GM12878 (cell line): ENCODE measurements around the gene EXOC1L. TPM values are rescaled to one million over a fixed set of nuclear protein-coding genes. Genes with fewer than 3 reads are reported as not detected.

Experiments
- ATAC-seq: fragments of 200-7000 bp; cut with Tn5 transposase; 3 replicates; pipeline ENCODE4 v1.9.1; 2020; ENCODE audit warnings: mild to moderate bottlenecking, moderate library complexity
- BruUV-seq: library from RNA; stranded (reverse); fragments of 400-500 nt; replicated peaks from 2 replicates; lab custom pipeline; 2021; lab: Mats Ljungman, UMichigan
- CTCF ChIA-PET: fragments of 300-600 bp; sonication (Branson Sonifier 250); formaldehyde crosslinking; extraction: SDS; loops from one replicate; lab custom pipeline; 2021; ENCODE audit warnings: inconsistent platforms; lab: Yijun Ruan, JAX
- POLR2A ChIA-PET: fragments of 350-600 bp; formaldehyde crosslinking; extraction: SDS; loops from one replicate; lab custom pipeline; 2021; ENCODE audit warnings: inconsistent platforms; lab: Charles Lee
- RAD21 ChIA-PET: fragments of 300-600 bp; sonication (Branson Sonifier 250); formaldehyde crosslinking; loops from one replicate; lab custom pipeline; 2023; ENCODE audit warnings: antibody characterized with exemption; ENCODE audit not compliant: unreplicated experiment; lab: Charles Lee
- SMC1A ChIA-PET: fragments of 300-600 bp; sonication (Branson Sonifier 250); formaldehyde crosslinking; loops from one replicate; lab custom pipeline; 2023; ENCODE audit not compliant: unreplicated experiment, uncharacterized antibody; lab: Charles Lee
- DNase-seq: peaks from one replicate; pipeline ENCODE4 v3.0.0-alpha.2; 2011; ENCODE audit warnings: low read depth, low spot score
- FAIRE-seq: peaks from 3 replicates; lab custom pipeline; 2011; peaks lifted over from hg19 to GRCh38; lab: Jason Lieb, UNC
- H2AFZ ChIP-seq: 2 replicates; pipeline ENCODE4 v1.6.0; 2011; ENCODE audit warnings: low read depth, low read length, control low read depth; ENCODE audit not compliant: control insufficient read depth
- H3K27ac ChIP-seq: 2 replicates; pipeline ENCODE4 v1.5.1; 2011; ENCODE audit warnings: control low read depth; ENCODE audit not compliant: control insufficient read depth, insufficient read depth
- H3K27me3 ChIP-seq, 2 experiments: replicated peaks in 1 of 2; 2 replicates each; pipeline versions ENCODE4 v1.6.0 to v1.6.1; 2011; ENCODE audit warnings: low read length in 1 of 2; ENCODE audit not compliant: control insufficient read depth in 2 of 2, insufficient read depth in 2 of 2
- H3K36me3 ChIP-seq, 2 experiments: 2 replicates each; pipeline ENCODE4 v1.5.1; 2011; ENCODE audit warnings: low read length in 1 of 2; ENCODE audit not compliant: control insufficient read depth in 2 of 2, insufficient read depth in 2 of 2
- H3K4me1 ChIP-seq: 2 replicates; pipeline ENCODE4 v1.6.1; 2011; ENCODE audit warnings: mild to moderate bottlenecking, low read length, moderate library complexity, mixed read lengths; ENCODE audit not compliant: control insufficient read depth, insufficient read depth
- H3K4me2 ChIP-seq: 2 replicates; pipeline ENCODE4 v1.6.0; 2011; ENCODE audit warnings: control low read depth; ENCODE audit not compliant: control insufficient read depth, insufficient read depth
- H3K4me3 ChIP-seq: fragments of 200-600 bp; sonication (generic); 2 replicates; pipeline ENCODE4 v1.5.1; 2016
- H3K79me2 ChIP-seq: 2 replicates; pipeline ENCODE4 v1.6.0; 2011; ENCODE audit warnings: low read length; ENCODE audit not compliant: control insufficient read depth, insufficient read depth
- H3K9ac ChIP-seq: 2 replicates; pipeline ENCODE4 v1.8.0; 2011; ENCODE audit warnings: low read length, control low read depth, mixed read lengths; ENCODE audit not compliant: control insufficient read depth, insufficient read depth
- H3K9me3 ChIP-seq: replicated peaks from 3 replicates; pipeline ENCODE4 v1.5.1; 2011; ENCODE audit warnings: mild to moderate bottlenecking, low read length; ENCODE audit not compliant: control insufficient read depth, insufficient read depth
- H4K20me1 ChIP-seq: 2 replicates; pipeline ENCODE4 v1.6.0; 2011; ENCODE audit not compliant: control insufficient read depth, insufficient read depth
- BCL11A ChIP-seq: IDR thresholded peaks from 2 replicates; pipeline ENCODE4 v1.6.1; 2011; ENCODE audit warnings: low read depth, low read length
- CHD4 ChIP-seq: fragments of 200-600 bp; sonication (generic); IDR thresholded peaks from 2 replicates; pipeline ENCODE4 v1.6.1; 2016; ENCODE audit warnings: mild to moderate bottlenecking
- IRF4 ChIP-seq: IDR thresholded peaks from 2 replicates; pipeline ENCODE4 v1.6.1; 2011; ENCODE audit warnings: low read depth, low read length
- KDM1A ChIP-seq: fragments of 200-600 bp; sonication (generic); IDR thresholded peaks from 2 replicates; pipeline ENCODE4 v1.6.1; 2016; ENCODE audit warnings: borderline replicate concordance
- MTA3 ChIP-seq: IDR thresholded peaks from 2 replicates; pipeline ENCODE4 v1.6.1; 2012; ENCODE audit warnings: low read length, inconsistent platforms, borderline replicate concordance
- MYC ChIP-seq: IDR thresholded peaks from 2 replicates; pipeline ENCODE4 v1.6.1; 2011; ENCODE audit warnings: mild to moderate bottlenecking, low read length, moderate library complexity, inconsistent platforms; ENCODE audit not compliant: insufficient read depth, insufficient replicate concordance, insufficient read length, severe bottlenecking
- NBN ChIP-seq: fragments of 450-650 bp; IDR thresholded peaks from 2 replicates; pipeline ENCODE4 v1.6.1; 2016
- NFXL1 ChIP-seq: fragments of 450-650 bp; IDR thresholded peaks from 2 replicates; pipeline ENCODE4 v1.6.1; 2017; ENCODE audit warnings: antibody characterized with exemption, mild to moderate bottlenecking, borderline replicate concordance
- NFYA ChIP-seq: IDR thresholded peaks from 2 replicates; pipeline ENCODE4 v1.6.1; 2011; ENCODE audit warnings: low read depth, mild to moderate bottlenecking, low read length, improper control_type of control experiment, borderline replicate concordance
- NFYB ChIP-seq: IDR thresholded peaks from 2 replicates; pipeline ENCODE4 v1.6.1; 2011; ENCODE audit warnings: low read depth, mild to moderate bottlenecking, low read length, improper control_type of control experiment, moderate library complexity; ENCODE audit not compliant: insufficient read depth
- STAT3 ChIP-seq: IDR thresholded peaks from 2 replicates; pipeline ENCODE4 v1.6.1; 2011; ENCODE audit warnings: low read depth, low read length, improper control_type of control experiment
- TCF7 ChIP-seq: IDR thresholded peaks from 2 replicates; pipeline ENCODE4 v1.6.1; 2014; ENCODE audit warnings: antibody characterized with exemption, borderline replicate concordance
- ZNF622 ChIP-seq: fragments of 450-650 bp; IDR thresholded peaks from 2 replicates; pipeline ENCODE4 v1.6.1; 2017; ENCODE audit warnings: mild to moderate bottlenecking, inconsistent platforms
- WGBS: methylation state at CpG from one replicate; pipeline ENCODE4 v1.1.6; 2016; ENCODE audit warnings: low lambda C conversion rate; ENCODE audit not compliant: insufficient replicate concordance, insufficient coverage; ENCODE audit errors: missing lambda C conversion rate; 5-methylcytosine and 5-hydroxymethylcytosine counted together
- in situ Hi-C: fragments of 300-500 bp; cut with MboI; formaldehyde crosslinking; loops from 9 replicates; pipeline ENCODE4 v1.14.3; 2018; ENCODE audit warnings: mixed read lengths
- intact Hi-C: fragments of 100-400 bp; cut with micrococcal nuclease; formaldehyde crosslinking; loops from one replicate; pipeline ENCODE4 v1.14.2; 2022; ENCODE audit not compliant: unreplicated experiment
- polyA plus RNA-seq, 11 experiments: library from polyadenylated mRNA; depleted of rRNA in 4 of 11; unstranded in 6 of 11; stranded (reverse) in 5 of 11; fragments of >200 nt; fragmentation: Nextera tagmentation in 4 of 11; fragmentation: Illumina TruSeq in 1 of 11; extraction: Ambion mirVana in 4 of 11; extraction: Trizol in 1 of 11; gene quantifications; 1 replicate in 1 of 11; 2 replicates in 10 of 11; pipeline versions ENCODE4 v1.2.1 to v1.2.3, GENCODE V29; 2011 to 2016; ENCODE audit warnings: inconsistent platforms in 2 of 11, missing spikeins in 2 of 11, low read depth in 1 of 11
- total RNA-seq, 4 experiments: library from RNA; depleted of rRNA in 3 of 4; stranded (reverse); fragments of >200 nt in 3 of 4; fragmentation: Illumina TruSeq in 1 of 4; extraction: Trizol in 1 of 4; gene quantifications; 2 replicates each; pipeline versions ENCODE4 v1.2.1 to v1.2.3, GENCODE V29; 2013 to 2021
- TF ChIP-seq, protein P1 (sequence below): IDR thresholded peaks from 2 replicates; pipeline ENCODE4 v1.6.1; 2011; ENCODE audit warnings: low read depth, low read length, improper control_type of control experiment, borderline replicate concordance

Gene EXOC1L
- total and polyA plus RNA-seq, 10 of the 15 experiments (the other 5 are each of a cell fraction or from before 2014, with no cell fraction given): not detected

GRCh38 chr4:55808632-55809031, 11.0 kb upstream of the EXOC1L start:
- no TSS peak for BruUV-seq
- H3K9ac ChIP-seq: no peak overlapping the region
- no peaks in the 10 kb centered on the region for H3K79me2 ChIP-seq
- 30% methylated on average over 5 of the region's 5 CpGs for WGBS
- ChIA-PET SMC1A (no interaction called here), CTCF (interaction anchor here (0.6 to 0.7 kb wide), 2 partner anchors 183 to 496 kb away, joined by 3 to 4 read pairs; no protein-coding TSS in a partner anchor), POLR2A (no interaction called here), RAD21 (no interaction called here)
- DNase-seq (no peak), FAIRE-seq (no peak), ATAC-seq (no peak)
- no peak overlapping the region for H3K4me2 ChIP-seq
- TF ChIP-seq STAT3 (no peak), MYC (no peak), BCL11A (no peak), NBN (no peak), ZNF622 (no peak), TCF7 (no peak), MTA3 (no peak), CHD4 (no peak), NFYA (no peak), IRF4 (no peak), KDM1A (no peak), NFXL1 (no peak), NFYB (no peak)
- TF ChIP-seq, protein P1, sequence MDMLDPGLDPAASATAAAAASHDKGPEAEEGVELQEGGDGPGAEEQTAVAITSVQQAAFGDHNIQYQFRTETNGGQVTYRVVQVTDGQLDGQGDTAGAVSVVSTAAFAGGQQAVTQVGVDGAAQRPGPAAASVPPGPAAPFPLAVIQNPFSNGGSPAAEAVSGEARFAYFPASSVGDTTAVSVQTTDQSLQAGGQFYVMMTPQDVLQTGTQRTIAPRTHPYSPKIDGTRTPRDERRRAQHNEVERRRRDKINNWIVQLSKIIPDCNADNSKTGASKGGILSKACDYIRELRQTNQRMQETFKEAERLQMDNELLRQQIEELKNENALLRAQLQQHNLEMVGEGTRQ: no peak
- in situ Hi-C loops: no loop called here
- intact Hi-C loops: no loop called here
- H3K36me3 ChIP-seq: no peaks in the 10 kb centered on the region
- no peak overlapping the region for H3K27ac ChIP-seq
- H3K9me3 ChIP-seq: no peaks in the 10 kb centered on the region
- no peaks in the 10 kb centered on the region for H3K4me1 ChIP-seq
- H4K20me1 ChIP-seq: no peaks in the 10 kb centered on the region
- no peaks in the 10 kb centered on the region; a peak in 1 of 4 replicates for H3K27me3 ChIP-seq
- no peak overlapping the region for H2AFZ ChIP-seq
- H3K4me3 ChIP-seq: no peak overlapping the region
